Stimulated activated CD8-positive, alpha-beta memory T cell treated with anti-CD3 and anti-CD28 coated beads, Interleukin-2, amount 100 ng/mL, for 1 hour (primary cell): ENCODE measurements around the gene ARHGAP15.

Experiments
- DNase-seq, 2 donors: peaks; one replicate each; pipeline ENCODE4 v3.0.0-alpha.2; 2020; ENCODE audit warnings: low read depth in 2 of 2

The ARHGAP15 gene

DNA sequence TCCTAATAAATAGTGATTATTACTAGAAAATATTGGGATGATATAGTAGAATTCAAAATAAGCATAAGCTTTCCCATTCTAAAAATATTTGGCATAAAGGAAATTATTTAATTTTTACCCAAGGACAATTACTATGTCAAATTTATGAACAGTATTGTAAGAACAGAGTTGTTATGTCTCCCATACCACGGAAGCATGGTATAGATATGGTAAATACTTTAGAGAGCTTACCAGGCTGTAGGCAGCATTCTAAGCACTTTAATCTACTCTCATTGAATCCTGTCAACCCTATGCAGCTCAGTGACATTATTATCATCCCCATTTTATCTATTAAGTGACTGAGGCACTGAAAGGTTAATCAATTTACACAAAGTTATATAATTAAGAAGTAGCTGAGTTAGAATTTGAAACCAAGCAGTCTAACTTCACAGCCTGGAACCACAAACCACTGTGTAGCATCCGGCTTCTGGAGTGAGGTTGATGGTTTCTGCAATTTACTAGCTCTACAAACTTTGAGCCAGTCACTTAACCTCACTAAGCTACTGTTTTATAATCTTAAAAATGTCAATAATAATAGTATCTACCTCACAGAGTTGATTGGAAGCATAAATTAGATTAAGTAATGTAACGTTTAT is 323.7 kb downstream of the ARHGAP15 start:
- peak in 1 of 2 donors; percentile 27 for DNase-seq

DNA sequence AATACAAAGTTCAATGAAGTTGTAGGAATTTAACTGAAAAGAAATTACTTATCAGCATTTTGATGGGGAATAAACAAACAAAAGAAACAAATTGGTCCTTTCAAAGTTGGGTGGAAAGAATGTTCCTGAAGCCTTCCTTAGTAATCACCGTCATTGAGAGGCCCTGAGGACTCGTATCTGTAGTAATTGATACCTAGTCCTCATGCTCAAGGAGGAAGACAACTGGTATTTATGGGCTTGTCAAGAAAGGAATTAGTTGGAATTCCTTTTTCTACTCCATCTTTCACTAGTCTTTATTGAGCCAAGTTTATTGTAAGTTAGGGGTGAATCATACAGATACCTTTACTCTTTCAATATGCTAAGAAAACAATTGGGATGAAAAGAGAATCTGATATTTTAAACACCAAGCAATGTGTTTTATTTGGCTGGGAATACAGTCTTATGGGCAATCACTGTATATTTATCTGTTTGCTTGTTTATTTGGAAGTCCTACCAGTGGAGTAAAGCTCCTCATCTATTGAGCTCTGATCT is 324.8 kb downstream of the ARHGAP15 start:
- DNase-seq, result no peak

DNA sequence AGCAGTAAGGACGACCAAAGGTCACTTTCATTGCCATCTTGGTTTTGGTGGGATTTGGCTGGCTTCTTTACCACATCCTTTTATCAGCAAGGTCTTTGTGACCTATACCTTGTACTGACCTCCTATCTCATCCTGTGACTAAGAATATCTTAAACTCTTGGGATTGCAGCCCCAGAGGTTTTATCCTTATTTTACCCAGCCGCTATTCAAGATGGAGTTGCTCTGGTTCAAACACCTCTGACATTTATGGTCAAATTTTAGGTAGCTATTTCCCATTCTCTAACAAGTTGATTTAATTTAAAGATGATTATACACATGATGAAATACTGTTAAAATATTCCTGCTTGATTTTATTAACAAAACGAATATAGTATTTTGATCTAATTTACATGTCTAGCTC is 326.1 kb downstream of the ARHGAP15 start:
- DNase-seq, result no peak

DNA sequence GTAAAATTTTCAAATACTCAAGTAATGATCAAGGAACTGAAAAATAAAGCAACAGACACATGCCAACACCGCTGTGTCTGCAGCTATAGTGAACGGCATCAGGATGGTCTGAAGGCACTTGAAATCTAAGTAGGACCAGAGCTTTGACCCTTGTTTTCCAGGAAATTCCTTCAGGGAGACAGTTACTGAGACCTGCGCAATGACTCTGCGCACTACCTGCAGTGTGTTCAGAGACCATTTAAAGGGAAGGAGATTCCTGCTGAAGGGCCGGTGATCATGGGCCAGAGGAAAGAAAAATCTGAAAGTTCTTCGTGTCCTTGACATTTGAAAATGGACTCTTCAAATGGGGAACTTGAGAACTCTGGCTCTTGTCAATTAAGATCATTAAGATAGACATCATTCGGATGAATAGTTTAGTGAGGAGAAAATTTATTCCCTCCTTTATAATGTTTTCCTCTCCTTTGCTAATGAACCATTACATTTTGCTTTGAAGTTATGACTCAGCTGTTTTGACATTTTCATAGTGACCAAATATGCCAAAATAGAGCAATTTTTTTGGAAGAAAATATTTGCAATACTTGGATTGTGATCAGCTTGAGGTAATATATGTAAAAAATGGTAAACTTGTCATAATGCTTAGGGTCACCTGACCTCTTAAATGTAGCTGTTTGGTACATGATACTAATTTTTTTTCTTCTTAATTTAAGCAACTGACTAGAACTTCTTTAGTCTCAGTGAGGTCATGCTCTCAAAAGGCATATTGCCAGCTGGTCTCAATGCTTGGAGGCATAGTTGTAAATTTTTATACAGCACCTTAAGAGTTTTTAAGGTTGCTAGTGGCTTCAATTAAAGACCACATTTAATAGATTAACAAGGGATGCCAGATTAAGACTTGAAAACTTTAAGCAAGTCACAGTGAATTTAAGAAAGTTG is 329.3 kb downstream of the ARHGAP15 start:
- no peak for DNase-seq

DNA sequence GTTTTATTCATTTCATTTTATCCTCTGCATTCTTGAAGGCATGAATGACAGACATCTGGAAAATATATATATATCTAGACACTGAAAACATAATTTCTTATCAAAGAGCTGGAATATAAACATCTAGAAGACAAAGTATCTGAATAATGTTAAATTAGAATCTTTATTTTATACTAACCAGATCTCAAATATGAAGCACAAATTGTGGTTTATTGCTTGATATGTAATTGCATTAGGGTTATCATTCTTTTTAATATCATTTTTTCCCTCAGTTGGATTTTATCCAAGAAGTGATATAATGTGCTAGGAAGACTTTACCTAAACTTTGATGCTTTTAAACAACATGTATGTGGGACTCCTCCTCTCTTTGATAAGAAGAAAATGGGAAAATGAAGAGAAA is 331.2 kb downstream of the ARHGAP15 start:
- DNase-seq, result no peak

DNA sequence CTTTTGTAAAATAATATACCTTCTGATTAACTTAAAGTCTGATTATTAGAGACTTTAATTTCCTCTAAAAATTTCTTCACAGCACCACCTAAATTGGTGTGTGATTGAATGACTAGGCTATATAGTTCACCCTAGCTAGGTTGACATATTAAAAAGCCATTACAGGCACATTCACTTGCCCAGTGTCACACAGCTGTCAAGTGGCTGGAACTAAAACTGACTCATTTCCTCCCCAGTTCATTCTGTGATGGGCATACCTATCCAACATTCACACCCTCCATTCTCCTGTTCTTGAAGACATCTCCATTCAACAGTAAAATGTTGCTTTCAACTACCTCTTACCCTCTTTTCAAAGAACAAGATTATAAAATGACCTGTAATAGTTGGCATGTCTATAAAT is 334.5 kb downstream of the ARHGAP15 start:
- DNase-seq, result no peak

DNA sequence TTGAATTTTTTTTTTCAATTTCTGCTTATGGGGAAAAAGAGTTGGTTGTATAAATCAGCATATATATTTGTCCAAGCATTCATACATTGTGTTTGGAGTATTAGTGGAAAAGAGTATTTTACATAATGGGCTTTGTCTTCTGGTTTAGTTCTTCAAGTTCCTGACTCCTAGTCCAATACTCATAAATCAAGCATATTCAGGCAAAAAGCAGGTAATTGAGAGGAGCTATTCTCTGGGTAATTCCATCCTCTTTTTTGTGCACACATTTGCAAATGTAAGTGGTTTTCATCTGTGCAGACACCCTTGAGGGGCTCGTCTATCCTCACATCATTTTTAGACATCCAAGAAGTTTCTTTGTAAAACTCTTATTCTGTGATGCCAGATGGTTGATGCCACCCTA is 337.2 kb downstream of the ARHGAP15 start:
- DNase-seq, result no peak

DNA sequence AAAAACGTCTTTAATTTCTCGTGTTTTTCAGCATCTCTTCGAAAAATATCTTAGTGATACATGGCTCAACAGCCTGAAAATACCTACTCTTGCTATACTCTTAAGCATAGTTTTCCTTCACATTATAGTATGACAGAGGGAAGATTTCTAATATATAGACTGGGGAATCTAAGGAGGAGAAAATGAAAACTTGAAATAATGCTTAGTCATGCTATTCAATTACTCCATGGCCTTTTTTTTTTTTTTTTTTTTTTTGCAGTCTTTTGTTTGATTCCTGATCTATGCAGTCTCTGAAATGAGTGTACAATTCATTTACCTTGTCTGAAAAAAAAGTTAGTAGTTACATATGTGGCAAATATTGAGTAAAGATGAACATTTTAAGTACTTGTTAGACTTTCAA is 337.8 kb downstream of the ARHGAP15 start:
- no peak for DNase-seq

DNA sequence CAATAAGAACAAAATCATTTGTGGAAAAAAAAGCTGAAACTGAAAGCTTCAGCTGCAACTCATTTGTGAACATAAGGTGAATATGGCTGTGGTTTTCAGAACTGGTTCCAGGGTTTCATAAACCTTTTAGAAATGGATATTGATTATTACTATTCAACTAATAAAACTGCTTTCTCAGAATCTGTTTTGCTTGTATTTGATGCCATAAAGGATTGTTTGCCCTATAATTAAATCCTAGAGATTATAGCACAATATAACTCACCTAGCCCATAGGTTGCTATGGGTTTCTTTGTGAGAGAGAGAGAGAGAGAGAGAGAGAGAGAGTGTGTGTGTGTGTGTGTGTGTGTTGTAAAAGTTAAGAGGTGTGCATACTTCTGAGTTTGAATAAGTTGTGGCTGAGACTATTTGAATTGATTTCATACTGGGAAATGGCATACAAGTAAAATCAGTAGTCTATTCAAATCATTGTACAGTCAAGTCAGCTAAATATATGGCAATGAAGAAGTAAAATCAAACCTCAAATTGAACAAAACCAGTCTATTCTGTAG is 339.2 kb downstream of the ARHGAP15 start:
- no peak for DNase-seq

DNA sequence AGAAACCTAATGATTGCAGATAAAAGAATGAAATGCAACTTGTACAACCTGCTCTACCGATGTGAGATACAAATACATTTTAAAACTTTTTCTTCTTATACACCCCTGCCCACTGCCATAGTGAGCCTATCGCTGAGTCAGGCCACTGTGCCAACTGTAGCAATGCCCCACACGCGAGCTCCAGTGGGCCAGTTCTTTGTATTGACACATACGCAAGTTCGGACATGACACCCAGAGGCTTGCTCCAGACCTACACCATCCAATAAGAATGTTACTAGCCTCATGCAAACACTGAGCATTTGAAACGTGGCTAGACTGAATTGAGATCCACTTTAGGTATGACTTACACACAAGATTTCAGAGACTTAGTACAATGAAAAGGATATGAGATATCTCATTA is 340.1 kb downstream of the ARHGAP15 start:
- no peak for DNase-seq

DNA sequence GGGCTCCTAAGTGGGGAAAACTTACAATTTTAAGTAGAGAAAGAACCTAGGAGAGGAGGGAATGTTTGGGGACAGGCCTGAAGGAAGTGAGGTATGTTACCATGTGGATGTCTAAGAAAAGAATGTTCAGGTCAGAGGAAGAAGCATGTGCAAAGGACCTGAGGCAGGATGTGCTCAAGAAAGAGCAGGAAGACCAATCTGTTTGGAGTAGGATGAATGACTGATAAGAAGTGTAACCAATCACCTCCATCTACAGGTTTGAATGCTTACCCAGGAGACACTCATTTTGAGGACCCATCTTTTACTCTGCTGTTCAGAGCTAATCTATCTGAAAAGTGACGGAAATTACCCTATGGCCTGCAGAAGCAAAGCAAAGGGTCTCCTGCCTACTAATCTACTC is 342.3 kb downstream of the ARHGAP15 start:
- DNase-seq, result no peak

DNA sequence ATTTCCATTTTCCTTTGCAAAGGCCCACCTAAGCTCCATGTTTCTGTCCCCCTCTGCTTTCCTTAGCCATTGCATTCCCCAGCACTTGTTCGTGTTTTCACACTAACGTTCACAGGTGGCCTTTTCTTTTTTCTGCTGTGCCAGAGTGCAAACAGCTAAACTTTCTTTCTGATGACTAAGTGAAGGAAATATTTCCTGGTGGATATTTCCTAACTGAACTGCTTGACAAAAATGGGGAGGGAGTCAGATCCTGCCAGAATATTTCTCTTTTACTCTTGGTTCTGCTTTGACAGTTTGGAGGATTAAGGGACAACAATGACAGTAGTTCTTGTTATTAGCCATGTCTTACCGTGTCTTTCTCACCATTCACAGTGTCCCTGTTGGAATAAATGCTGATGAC is 344.0 kb downstream of the ARHGAP15 start:
- DNase-seq, result no peak

DNA sequence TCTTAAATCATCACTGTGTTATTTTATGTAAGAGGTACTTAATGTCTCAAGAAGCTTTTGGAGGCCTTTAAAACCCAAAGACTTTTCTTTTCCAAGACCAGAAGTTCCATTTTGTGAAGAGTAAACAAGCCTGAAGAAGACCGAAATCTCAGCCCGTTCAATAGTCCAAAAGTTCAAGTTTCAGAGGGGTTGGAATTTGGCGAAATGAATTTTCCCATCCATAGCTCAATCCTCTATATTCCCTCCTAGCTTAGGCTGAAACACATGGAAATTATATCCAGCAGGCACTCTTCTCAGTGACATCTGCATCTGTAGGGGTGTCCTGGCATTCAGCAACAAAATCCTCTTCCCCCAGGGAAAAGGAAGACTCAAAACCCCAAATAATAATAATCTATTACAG is 344.6 kb downstream of the ARHGAP15 start:
- DNase-seq, result no peak

DNA sequence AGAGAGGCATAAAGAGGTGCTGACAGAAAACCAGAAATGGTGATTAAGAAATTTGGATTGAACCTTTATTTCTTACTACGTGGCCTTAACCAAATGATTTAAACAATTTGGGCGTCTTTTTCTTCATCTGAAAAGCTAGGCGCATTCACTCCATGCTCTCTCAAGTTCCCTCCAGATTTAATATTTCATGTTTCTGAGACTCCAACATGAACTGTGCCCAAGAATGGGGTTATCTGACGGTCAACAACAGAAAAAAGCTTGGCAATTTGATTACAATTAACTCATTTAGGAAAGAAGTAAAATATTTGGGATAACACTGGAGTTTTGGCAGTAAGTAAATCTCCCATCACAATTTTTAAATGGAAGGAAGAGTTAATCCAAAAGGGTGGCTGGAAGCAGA is 345.4 kb downstream of the ARHGAP15 start:
- DNase-seq, result no peak

DNA sequence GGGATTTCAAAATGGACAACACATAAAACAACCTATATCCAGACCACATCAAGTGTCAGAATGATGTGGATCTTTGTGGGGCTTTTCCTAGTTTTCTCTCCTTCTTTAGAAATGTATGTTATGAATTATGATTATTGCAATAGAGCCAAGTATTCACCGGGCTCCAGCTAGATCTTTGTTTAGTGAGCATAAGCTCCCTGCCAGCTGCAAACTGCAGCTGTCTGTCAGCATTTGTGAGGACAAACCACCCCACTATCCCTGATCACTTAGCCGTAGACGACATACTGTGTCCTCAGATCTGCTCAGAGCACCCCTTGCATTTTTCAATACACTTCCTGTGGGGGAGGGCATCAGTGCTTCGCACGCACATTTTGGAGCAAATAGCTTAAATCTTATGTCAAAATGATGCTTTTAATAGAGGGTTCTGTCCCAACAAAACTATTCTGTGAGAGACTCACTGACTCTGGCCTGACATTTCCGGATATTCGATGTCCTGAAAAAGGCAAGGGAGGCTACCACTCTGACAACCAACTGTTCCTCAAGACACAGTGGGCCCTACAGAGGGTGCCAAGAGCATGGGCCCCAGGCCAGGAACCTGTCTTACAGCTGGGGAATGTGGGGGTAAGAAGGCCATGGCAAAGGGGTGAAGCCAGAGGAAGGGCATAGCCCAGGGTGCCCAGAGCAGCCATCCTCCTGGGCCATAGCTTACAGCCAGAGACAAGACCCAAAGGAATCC is 346.0 kb downstream of the ARHGAP15 start:
- DNase-seq, result no peak

DNA sequence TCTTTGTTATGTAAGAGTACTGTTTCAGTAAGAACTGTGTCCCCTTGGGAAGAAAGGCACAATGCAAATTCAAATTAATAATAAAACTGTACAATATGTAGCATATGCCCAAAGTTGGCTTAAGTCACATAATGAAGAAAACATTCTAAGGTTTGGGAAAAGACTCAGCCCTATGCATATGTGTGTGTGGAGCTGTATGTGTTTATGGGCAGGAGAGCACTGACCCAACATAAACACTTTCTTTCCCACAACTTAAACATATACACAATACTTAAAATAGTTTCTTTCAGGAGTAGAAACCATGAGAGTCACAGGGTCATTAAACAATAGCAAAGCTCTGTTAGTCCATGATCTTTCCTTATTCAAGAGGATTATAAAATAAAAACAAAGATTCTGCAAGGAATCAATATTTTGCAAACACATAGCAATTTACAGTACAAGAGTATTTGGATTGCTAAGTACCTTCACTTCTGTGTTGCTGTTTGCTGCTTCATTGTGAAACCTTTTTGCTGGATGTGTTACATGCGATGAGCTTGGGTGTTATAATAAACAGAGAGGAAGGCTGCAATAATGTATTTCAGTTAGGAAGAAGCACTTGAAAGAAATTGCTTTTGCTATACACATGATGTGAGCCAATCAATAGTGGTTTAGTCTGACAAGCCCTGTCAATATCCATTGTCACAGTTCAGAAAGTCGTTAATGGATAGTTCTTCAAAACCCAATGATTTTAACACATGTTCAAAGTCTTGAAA is 347.3 kb downstream of the ARHGAP15 start:
- DNase-seq, result no peak

DNA sequence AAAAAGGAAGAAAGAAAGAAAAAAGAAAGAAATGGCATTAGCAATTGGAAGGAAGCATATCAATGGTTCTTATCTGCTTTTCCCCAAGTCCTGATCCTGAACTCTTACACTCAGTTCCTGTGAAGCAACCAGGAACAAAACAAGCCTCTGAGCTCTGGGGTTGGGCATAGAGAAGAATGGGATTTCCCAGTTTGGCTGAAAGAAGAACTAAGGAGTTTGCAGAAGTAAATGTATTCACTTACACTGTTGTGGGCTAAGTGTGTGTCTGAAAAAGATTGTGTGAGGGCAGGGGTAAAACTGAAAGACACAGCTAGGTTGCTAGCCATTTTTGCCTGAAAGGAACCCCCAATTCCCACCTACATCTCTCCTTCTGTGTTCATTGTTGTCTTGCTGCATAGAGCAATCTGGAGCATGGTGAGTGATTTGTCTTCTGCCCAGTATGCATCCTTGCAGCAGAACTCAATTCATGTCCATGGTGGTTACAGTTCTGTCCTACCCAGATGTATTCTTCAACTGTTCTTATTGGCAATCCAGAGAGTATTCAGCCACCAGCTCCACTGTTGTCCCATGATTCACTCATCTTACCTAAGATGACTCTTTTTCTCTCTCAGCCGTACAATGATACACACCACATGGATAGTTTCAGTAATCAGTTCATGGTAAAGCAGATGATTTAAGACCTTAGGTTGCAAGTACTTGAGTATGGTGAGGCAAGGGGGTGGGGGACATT is 348.7 kb downstream of the ARHGAP15 start:
- no peak for DNase-seq

DNA sequence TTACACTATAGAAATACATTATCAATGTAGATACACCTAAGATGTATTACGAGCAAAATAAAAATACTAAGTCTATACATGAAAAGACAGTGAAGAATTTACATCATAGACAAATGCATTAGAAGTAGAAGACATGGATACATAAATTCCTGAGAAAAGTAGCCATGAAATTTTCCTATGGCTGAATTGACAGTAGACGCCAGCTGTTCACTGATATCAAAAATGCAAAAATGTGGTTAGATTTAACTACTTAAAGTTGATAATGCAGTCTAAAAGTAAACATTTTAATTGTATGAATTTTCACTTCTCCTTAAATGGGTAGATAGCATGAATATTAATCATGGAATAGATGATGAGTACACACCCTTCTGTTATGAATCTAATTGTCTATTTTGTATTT is 350.9 kb downstream of the ARHGAP15 start:
- no peak for DNase-seq

DNA sequence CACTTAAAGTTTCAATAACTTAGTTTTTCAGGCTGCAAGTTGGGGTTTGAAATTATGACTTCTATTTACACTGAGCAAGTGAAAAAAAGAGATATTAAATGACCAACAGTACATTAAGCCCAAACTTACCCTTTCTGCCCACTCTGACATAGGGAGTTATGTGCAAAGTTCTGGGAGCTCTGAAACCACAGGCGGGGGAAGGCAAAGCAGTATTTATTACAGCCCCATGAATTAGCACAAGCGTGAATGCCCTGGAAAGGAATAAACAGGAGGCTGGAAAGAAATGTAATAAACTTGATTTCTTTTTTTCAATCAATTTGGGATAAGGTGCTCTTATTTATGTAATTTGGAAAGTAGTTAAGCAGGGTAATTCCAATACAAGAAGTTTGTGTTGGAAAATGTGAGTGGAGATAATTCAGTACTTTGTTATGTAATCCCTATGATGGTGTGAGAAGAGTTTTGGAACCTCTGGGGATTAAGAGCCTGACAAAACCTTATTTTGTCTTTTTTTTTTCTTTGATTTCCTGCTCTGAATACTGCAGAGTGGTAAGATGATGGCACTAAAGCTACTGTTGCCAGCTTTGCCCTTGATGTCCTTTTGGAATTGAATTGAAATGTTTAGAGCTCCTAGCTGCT is 351.5 kb downstream of the ARHGAP15 start:
- DNase-seq, result no peak

DNA sequence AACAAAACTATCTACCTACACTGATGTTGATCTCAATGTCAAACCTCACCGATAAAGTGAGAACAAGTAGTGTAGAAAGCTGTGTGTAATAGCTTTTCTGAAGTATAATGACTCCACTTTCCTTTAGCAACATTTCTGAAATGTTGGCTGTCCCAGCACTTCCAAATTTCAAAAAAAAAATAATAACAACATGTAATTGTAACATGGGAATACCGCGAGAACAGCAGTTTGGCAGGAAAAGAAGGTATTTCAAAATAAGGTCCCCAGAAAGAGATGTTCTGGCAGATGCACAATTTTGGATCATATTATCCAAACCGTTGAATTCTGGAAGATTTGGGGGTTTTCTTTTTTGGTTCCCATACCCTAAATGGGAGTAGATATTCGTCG is 352.0 kb downstream of the ARHGAP15 start:
- DNase-seq, result no peak
